GM12892 (cell line): Measurements from ENCODE around the gene DRG2.

ENCODE experiments used
- POLR2A ChIP-seq: IDR thresholded peaks from 2 replicates; pipeline ENCODE4 v1.6.1; 2011; ENCODE audit warnings: low read depth, low read length, control low read depth
- POLR2AphosphoS5 ChIP-seq: IDR thresholded peaks from 2 replicates; pipeline ENCODE4 v1.6.1; 2011; ENCODE audit warnings: low read depth, low read length, control low read depth
- TAF1 ChIP-seq: IDR thresholded peaks from 2 replicates; pipeline ENCODE4 v1.6.1; 2011; ENCODE audit warnings: low read depth, mild to moderate bottlenecking, control low read depth, low read length, borderline replicate concordance

DNA sequence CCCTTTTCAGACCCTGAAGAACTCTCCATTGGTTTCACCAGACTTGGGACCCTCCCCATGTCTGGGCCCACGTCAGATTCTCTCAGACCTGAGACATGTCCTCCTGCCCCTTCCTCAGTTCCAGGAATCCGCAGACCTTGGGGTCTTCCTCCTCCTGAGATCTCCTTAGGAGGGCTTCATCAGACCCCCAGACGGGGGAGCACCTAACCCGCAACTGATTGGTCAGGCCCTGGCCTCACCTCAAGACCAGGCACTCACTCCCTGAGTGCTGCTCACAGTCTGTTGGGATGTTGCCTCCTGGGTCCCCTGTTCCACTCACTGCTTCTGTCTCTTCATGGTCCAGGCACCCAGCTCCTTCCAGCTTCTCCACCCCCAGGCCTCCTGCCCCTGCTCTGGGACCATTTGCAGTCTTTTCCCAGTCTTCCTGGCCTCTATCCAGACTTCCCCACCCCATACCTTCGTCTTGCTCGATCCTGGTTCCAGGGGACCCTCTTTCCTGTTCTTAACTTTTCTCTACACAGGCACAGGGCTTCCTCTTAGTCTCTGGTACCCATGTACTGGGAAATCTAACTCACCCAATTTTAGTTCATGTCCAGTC lies 47.4 kb upstream of the DRG2 start:
- TF ChIP-seq POLR2AphosphoS5, result no peak
- TF ChIP-seq POLR2A, result no peak
- no peak for TF ChIP-seq TAF1
